K562 (cell line): ENCODE data around the gene KTN1. TPM values are rescaled to one million over a fixed set of nuclear protein-coding genes. Genes with fewer than 3 reads are reported as not detected.

Source experiments
- ATAC-seq: fragments of 200-7000 bp; cut with Tn5 transposase; 3 replicates; pipeline ENCODE4 v1.9.1; 2020; ENCODE audit warnings: moderate library complexity
- BruUV-seq: library from RNA; stranded (reverse); fragments of 400-500 nt; replicated peaks from 2 replicates; lab custom pipeline; 2021; lab: Mats Ljungman, UMichigan
- CTCF ChIA-PET: fragments of 300-600 bp; formaldehyde crosslinking; extraction: SDS; loops from one replicate; lab custom pipeline; 2021; ENCODE audit warnings: low intra/inter-chr PET ratio; lab: Yijun Ruan, JAX
- POLR2A ChIA-PET: fragments of 300-600, 350-650 bp; sonication (Branson Sonifier 250); formaldehyde crosslinking; extraction: SDS; loops from one replicate; lab custom pipeline; 2021; ENCODE audit warnings: antibody characterized with exemption, inconsistent platforms; lab: Yijun Ruan, JAX
- DNase-seq, 4 experiments: peaks; one replicate each; pipeline versions ENCODE4 v3.0.0 to v3.0.0-alpha.2; 2011 to 2018; ENCODE audit warnings: low spot score in 3 of 4, mixed read lengths in 3 of 4; ENCODE audit errors: extremely low read depth in 1 of 4
- FAIRE-seq: peaks from 2 replicates; lab custom pipeline; 2011; peaks lifted over from hg19 to GRCh38; lab: Jason Lieb, UNC
- H2AFZ ChIP-seq: 2 replicates; pipeline ENCODE4 v1.6.0; 2011; ENCODE audit warnings: low read depth, low read length, control low read depth, inconsistent platforms
- H3K27ac ChIP-seq: fragments of 200-600 bp; 3 replicates; pipeline ENCODE4 v1.8.0; 2011; ENCODE audit warnings: low read depth, mild to moderate bottlenecking, control low read depth, inconsistent platforms, low read length, moderate library complexity, mixed read lengths; ENCODE audit errors: extremely low read depth
- H3K27me3 ChIP-seq, 2 experiments: fragments of 300-600 bp in 1 of 2; 2 replicates in 1 of 2; 3 replicates in 1 of 2; pipeline versions ENCODE4 v1.6.0 to v1.8.0; 2011; ENCODE audit warnings: inconsistent platforms in 2 of 2, low read length in 2 of 2, mild to moderate bottlenecking in 1 of 2, mixed read lengths in 1 of 2, moderate library complexity in 1 of 2; ENCODE audit not compliant: control insufficient read depth in 2 of 2, insufficient read depth in 2 of 2
- H3K36me3 ChIP-seq: fragments of 300-600 bp; 3 replicates; pipeline ENCODE4 v1.8.0; 2011; ENCODE audit warnings: mild to moderate bottlenecking, low read length, inconsistent platforms; ENCODE audit not compliant: control insufficient read depth, insufficient read depth
- H3K4me1 ChIP-seq, 2 experiments: fragments of 200-600 bp in 1 of 2; replicated peaks in 1 of 2; 2 replicates in 1 of 2; 3 replicates in 1 of 2; pipeline versions ENCODE4 v1.5.1 to v1.8.0; 2011; ENCODE audit warnings: inconsistent platforms in 2 of 2, low read length in 2 of 2, mild to moderate bottlenecking in 1 of 2, mixed read lengths in 1 of 2, moderate library complexity in 1 of 2; ENCODE audit not compliant: control insufficient read depth in 2 of 2, insufficient read depth in 2 of 2
- H3K4me2 ChIP-seq: 2 replicates; pipeline ENCODE4 v1.6.1; 2011; ENCODE audit warnings: low read length, control low read depth, inconsistent platforms, mixed read lengths; ENCODE audit not compliant: insufficient read depth
- H3K4me3 ChIP-seq: fragments of 200-600 bp; sonication (generic), shearing (Covaris generic); 2 replicates; pipeline ENCODE4 v1.5.1; 2016; ENCODE audit warnings: control low read depth, inconsistent platforms
- H3K79me2 ChIP-seq: fragments of 200-600 bp; 3 replicates; pipeline ENCODE4 v1.8.0; 2011; ENCODE audit warnings: low read length, inconsistent platforms; ENCODE audit not compliant: control insufficient read depth, insufficient read depth
- H3K9ac ChIP-seq, 2 experiments: 2 replicates each; pipeline versions ENCODE4 v1.6.0 to v1.6.1; 2011; ENCODE audit warnings: low read depth in 2 of 2, low read length in 2 of 2, control low read depth in 1 of 2, inconsistent platforms in 1 of 2, mild to moderate bottlenecking in 1 of 2, mixed read lengths in 1 of 2; ENCODE audit not compliant: insufficient read depth in 1 of 2
- H3K9me1 ChIP-seq: one replicate; pipeline ENCODE4 v1.6.0; 2011; ENCODE audit warnings: inconsistent platforms, mild to moderate bottlenecking, low read length, moderate library complexity; ENCODE audit not compliant: control insufficient read depth, insufficient read depth
- H3K9me3 ChIP-seq: replicated peaks from 2 replicates; pipeline ENCODE4 v1.5.1; 2011; ENCODE audit warnings: low read depth, low read length, inconsistent platforms; ENCODE audit not compliant: control insufficient read depth, insufficient read depth
- H4K20me1 ChIP-seq: replicated peaks from 2 replicates; pipeline ENCODE4 v1.6.1; 2011; ENCODE audit warnings: low read length, inconsistent platforms, mixed read lengths; ENCODE audit not compliant: control insufficient read depth, insufficient read depth
- CEBPB ChIP-seq: fragments of 450-650 bp; IDR thresholded peaks from 2 replicates; pipeline ENCODE4 v1.6.1; 2016; ENCODE audit warnings: missing genetic modification characterization, missing compliant biosample characterization
- SIX5 ChIP-seq, 2 experiments: IDR thresholded peaks; 2 replicates each; pipeline ENCODE4 v1.6.1; 2011; ENCODE audit warnings: low read length in 2 of 2, borderline replicate concordance in 1 of 2, low read depth in 1 of 2, mild to moderate bottlenecking in 1 of 2, moderate library complexity in 1 of 2; ENCODE audit not compliant: insufficient read depth in 1 of 2
- XRCC4 ChIP-seq: IDR thresholded peaks from one replicate; pipeline ENCODE4 v1.6.1; 2011; ENCODE audit not compliant: insufficient read depth, insufficient read length; ENCODE audit errors: extremely low read depth
- WGBS: fragments of 100-300 bp; shearing (Covaris generic); methylation state at CpG from one replicate; pipeline ENCODE4 v1.1.6; 2016; ENCODE audit warnings: low coverage, mixed read lengths; ENCODE audit not compliant: insufficient coverage; ENCODE audit errors: missing lambda C conversion rate; 5-methylcytosine and 5-hydroxymethylcytosine counted together
- in situ Hi-C: fragments of 300-500 bp; cut with MboI; formaldehyde crosslinking; loops from 4 replicates; pipeline ENCODE4 v1.15.0; 2018; ENCODE audit warnings: inconsistent platforms, mixed read lengths
- intact Hi-C: fragments of 100-400 bp; cut with micrococcal nuclease; formaldehyde crosslinking; loops from 2 replicates; pipeline ENCODE4 v1.14.2; 2022
- polyA plus RNA-seq, 8 experiments: library from polyadenylated mRNA; depleted of rRNA in 4 of 8; stranded (reverse) in 5 of 8; unstranded in 3 of 8; fragments of >200 nt; fragmentation: Nextera tagmentation in 2 of 8; fragmentation: Illumina TruSeq in 1 of 8; extraction: Ambion mirVana in 2 of 8; extraction: Trizol in 1 of 8; gene quantifications; 2 replicates each; pipeline versions ENCODE4 v1.2.1 to v1.2.3, GENCODE V29; 2011 to 2014; ENCODE audit warnings: inconsistent platforms in 1 of 8, missing spikeins in 1 of 8
- total RNA-seq, 7 experiments: library from RNA; depleted of rRNA in 6 of 7; stranded (reverse); fragments of >200 nt in 6 of 7; fragmentation: Illumina TruSeq in 2 of 7; extraction: Trizol in 2 of 7; gene quantifications; 2 replicates each; pipeline versions ENCODE4 v1.2.1 to v1.2.3, GENCODE V29; 2011 to 2021; ENCODE audit warnings: low replicate concordance in 1 of 7
- TF ChIP-seq, protein P1 (sequence below): fragments of 450-650 bp; formaldehyde crosslinking; IDR thresholded peaks from 2 replicates; pipeline ENCODE4 v1.4.0; 2020; ENCODE audit warnings: mild to moderate bottlenecking, moderate library complexity
- TF ChIP-seq, protein P2 (sequence below), 2 experiments: fragments of 450-650 bp; formaldehyde crosslinking in 1 of 2; IDR thresholded peaks; 2 replicates each; pipeline versions ENCODE4 v1.4.0 to v1.6.1; 2014 to 2020; ENCODE audit warnings: mild to moderate bottlenecking in 2 of 2, borderline replicate concordance in 1 of 2, low read depth in 1 of 2
- TF ChIP-seq, protein P3 (sequence below): fragments of 450-650 bp; conservative IDR thresholded peaks from 2 replicates; pipeline ENCODE4 v1.6.1; 2016; ENCODE audit warnings: missing genetic modification characterization, low read depth, mild to moderate bottlenecking, missing compliant biosample characterization, moderate library complexity
- TF ChIP-seq, protein P4 (sequence below), 3 experiments: IDR thresholded peaks in 2 of 3; conservative IDR thresholded peaks in 1 of 3; 2 replicates each; pipeline ENCODE4 v1.5.1; 2011 to 2012; ENCODE audit warnings: low read length in 3 of 3, mild to moderate bottlenecking in 3 of 3, control low read depth in 2 of 3, improper control_type of control experiment in 1 of 3, inconsistent platforms in 1 of 3, low read depth in 1 of 3, mixed read lengths in 1 of 3, moderate library complexity in 1 of 3; ENCODE audit not compliant: insufficient read depth in 2 of 3

Gene KTN1
- total and polyA plus RNA-seq, 9 of the 15 experiments (the other 6 are each of a cell fraction or from before 2014, with no cell fraction given): 34.8 to 120 (median 63.6) TPM

DNA sequence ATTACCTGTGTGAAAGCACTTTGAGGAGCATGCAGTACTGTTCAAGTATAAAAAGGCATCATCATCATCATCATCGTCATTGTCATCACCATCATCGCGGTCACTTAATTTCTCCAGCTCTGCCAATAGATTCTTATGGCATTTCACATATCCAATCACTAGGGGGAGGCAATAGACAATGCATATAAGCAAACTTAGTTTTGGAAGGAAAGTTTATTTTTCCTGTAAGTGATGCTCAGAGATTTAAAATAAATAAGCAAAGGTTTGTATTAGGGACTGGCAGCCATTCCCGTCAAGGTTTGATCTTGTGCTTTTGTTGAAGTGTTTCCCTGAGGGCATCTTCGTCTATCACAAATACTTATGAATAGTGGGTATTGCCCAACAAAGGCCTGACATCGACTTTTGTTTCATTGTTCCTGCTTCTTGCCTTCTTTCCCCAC is 127.4 kb downstream of the KTN1 start:
- no peaks in the 10 kb centered on the region for H3K4me1 ChIP-seq
- BruUV-seq: no TSS peak
- no peak overlapping the region for H3K4me2 ChIP-seq
- H3K27me3 ChIP-seq: peaks cover 0 to 4% of the 10 kb centered on the region in 2 experiments; a peak in 1 of 5 replicates
- intact Hi-C loops: no loop called here
- no peak overlapping the region for H3K27ac ChIP-seq
- DNase-seq (peak in 2 of 4 experiments; percentile 6 to 11), FAIRE-seq (no peak), ATAC-seq (no peak)
- in situ Hi-C loops: no loop called here
- POLR2A ChIA-PET: interaction anchor here (1.0 kb wide), 1 partner anchor 145 kb away, joined by 4 read pairs; no protein-coding TSS in a partner anchor
- CTCF ChIA-PET: interaction anchor here (0.6 kb wide), 1 partner anchor 504 kb away, joined by 3 read pairs; no protein-coding TSS in a partner anchor
- H2AFZ ChIP-seq: no peak overlapping the region
- H4K20me1 ChIP-seq: no peaks in the 10 kb centered on the region
- no peak overlapping the region for H3K4me3 ChIP-seq
- H3K36me3 ChIP-seq: no peaks in the 10 kb centered on the region
- H3K9ac ChIP-seq: no peak overlapping the region
- H3K9me1 ChIP-seq: no peaks in the 10 kb centered on the region
- H3K79me2 ChIP-seq: no peaks in the 10 kb centered on the region
- H3K9me3 ChIP-seq: no peaks in the 10 kb centered on the region
- 0% methylated on average over 6 of the region's 6 CpGs for WGBS
- TF ChIP-seq, protein P1, sequence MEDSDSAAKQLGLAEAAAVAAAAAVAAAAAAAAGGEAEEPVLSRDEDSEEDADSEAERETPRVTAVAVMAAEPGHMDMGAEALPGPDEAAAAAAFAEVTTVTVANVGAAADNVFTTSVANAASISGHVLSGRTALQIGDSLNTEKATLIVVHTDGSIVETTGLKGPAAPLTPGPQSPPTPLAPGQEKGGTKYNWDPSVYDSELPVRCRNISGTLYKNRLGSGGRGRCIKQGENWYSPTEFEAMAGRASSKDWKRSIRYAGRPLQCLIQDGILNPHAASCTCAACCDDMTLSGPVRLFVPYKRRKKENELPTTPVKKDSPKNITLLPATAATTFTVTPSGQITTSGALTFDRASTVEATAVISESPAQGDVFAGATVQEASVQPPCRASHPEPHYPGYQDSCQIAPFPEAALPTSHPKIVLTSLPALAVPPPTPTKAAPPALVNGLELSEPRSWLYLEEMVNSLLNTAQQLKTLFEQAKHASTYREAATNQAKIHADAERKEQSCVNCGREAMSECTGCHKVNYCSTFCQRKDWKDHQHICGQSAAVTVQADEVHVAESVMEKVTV (CRISPR knock-in tag): peak; percentile 70
- TF ChIP-seq SIX5 (IDR thresholded peaks at IDR 0.05; ENCODE audit: borderline replicate concordance in 1 of 2, insufficient read depth in 1 of 2, low read depth in 1 of 2, low read length in 2 of 2) (no peak), CEBPB (tag) (peak; percentile 39), XRCC4 (no peak)
- TF ChIP-seq, protein P2, sequence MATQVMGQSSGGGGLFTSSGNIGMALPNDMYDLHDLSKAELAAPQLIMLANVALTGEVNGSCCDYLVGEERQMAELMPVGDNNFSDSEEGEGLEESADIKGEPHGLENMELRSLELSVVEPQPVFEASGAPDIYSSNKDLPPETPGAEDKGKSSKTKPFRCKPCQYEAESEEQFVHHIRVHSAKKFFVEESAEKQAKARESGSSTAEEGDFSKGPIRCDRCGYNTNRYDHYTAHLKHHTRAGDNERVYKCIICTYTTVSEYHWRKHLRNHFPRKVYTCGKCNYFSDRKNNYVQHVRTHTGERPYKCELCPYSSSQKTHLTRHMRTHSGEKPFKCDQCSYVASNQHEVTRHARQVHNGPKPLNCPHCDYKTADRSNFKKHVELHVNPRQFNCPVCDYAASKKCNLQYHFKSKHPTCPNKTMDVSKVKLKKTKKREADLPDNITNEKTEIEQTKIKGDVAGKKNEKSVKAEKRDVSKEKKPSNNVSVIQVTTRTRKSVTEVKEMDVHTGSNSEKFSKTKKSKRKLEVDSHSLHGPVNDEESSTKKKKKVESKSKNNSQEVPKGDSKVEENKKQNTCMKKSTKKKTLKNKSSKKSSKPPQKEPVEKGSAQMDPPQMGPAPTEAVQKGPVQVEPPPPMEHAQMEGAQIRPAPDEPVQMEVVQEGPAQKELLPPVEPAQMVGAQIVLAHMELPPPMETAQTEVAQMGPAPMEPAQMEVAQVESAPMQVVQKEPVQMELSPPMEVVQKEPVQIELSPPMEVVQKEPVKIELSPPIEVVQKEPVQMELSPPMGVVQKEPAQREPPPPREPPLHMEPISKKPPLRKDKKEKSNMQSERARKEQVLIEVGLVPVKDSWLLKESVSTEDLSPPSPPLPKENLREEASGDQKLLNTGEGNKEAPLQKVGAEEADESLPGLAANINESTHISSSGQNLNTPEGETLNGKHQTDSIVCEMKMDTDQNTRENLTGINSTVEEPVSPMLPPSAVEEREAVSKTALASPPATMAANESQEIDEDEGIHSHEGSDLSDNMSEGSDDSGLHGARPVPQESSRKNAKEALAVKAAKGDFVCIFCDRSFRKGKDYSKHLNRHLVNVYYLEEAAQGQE (IDR thresholded peaks at IDR 0.05; ENCODE audit: borderline replicate concordance): peak; percentile 25; the same call in 1 of the 2 replicates
- TF ChIP-seq, protein P2 (CRISPR knock-in tag; IDR thresholded peaks at IDR 0.05; ENCODE audit: low read depth): no peak
- TF ChIP-seq, protein P3, sequence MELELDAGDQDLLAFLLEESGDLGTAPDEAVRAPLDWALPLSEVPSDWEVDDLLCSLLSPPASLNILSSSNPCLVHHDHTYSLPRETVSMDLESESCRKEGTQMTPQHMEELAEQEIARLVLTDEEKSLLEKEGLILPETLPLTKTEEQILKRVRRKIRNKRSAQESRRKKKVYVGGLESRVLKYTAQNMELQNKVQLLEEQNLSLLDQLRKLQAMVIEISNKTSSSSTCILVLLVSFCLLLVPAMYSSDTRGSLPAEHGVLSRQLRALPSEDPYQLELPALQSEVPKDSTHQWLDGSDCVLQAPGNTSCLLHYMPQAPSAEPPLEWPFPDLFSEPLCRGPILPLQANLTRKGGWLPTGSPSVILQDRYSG: no peak
- TF ChIP-seq, protein P4, sequence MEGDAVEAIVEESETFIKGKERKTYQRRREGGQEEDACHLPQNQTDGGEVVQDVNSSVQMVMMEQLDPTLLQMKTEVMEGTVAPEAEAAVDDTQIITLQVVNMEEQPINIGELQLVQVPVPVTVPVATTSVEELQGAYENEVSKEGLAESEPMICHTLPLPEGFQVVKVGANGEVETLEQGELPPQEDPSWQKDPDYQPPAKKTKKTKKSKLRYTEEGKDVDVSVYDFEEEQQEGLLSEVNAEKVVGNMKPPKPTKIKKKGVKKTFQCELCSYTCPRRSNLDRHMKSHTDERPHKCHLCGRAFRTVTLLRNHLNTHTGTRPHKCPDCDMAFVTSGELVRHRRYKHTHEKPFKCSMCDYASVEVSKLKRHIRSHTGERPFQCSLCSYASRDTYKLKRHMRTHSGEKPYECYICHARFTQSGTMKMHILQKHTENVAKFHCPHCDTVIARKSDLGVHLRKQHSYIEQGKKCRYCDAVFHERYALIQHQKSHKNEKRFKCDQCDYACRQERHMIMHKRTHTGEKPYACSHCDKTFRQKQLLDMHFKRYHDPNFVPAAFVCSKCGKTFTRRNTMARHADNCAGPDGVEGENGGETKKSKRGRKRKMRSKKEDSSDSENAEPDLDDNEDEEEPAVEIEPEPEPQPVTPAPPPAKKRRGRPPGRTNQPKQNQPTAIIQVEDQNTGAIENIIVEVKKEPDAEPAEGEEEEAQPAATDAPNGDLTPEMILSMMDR (IDR thresholded peaks at IDR 0.05 in 2 of 3, conservative IDR thresholded peaks at IDR 0.05 in 1 of 3; ENCODE audit: insufficient read depth in 2 of 3, low read depth in 1 of 3, low read length in 3 of 3): peak; percentile 23 to 61 (median 52); a peak in 4 of 6 replicates
